Activated naive CD8-positive, alpha-beta T cell treated with anti-CD3 and anti-CD28 coated beads for 36 hours (primary cell): ENCODE data around the gene CD6. TPM values are rescaled to one million over a fixed set of nuclear protein-coding genes. Genes with fewer than 3 reads are reported as not detected.

Experiments
- DNase-seq: peaks from one replicate; pipeline ENCODE4 v3.0.0; 2021
- H3K27ac Mint-ChIP-seq: one replicate; pipeline ENCODE4 v1.8.0; 2022; ENCODE audit warnings: mild to moderate bottlenecking, moderate library complexity, mixed read lengths
- H3K27me3 Mint-ChIP-seq: one replicate; pipeline ENCODE4 v1.8.0; 2022; ENCODE audit warnings: mild to moderate bottlenecking, mixed read lengths
- H3K36me3 Mint-ChIP-seq: one replicate; pipeline ENCODE4 v1.8.0; 2021; ENCODE audit warnings: mild to moderate bottlenecking, mixed read lengths
- H3K4me1 Mint-ChIP-seq: one replicate; pipeline ENCODE4 v1.8.0; 2021; ENCODE audit warnings: mixed read lengths
- H3K4me3 Mint-ChIP-seq: one replicate; pipeline ENCODE4 v1.8.0; 2022; ENCODE audit warnings: mild to moderate bottlenecking, moderate library complexity, mixed read lengths
- H3K9me3 Mint-ChIP-seq: one replicate; pipeline ENCODE4 v1.8.0; 2022; ENCODE audit warnings: mixed read lengths
- total RNA-seq, 2 experiments: library from RNA; stranded (reverse); gene quantifications; one replicate each; pipeline ENCODE4 v1.2.3, GENCODE V29; 2021

Gene CD6
- total RNA-seq, 2 experiments from 2014 or later: 167 to 169 TPM

DNA sequence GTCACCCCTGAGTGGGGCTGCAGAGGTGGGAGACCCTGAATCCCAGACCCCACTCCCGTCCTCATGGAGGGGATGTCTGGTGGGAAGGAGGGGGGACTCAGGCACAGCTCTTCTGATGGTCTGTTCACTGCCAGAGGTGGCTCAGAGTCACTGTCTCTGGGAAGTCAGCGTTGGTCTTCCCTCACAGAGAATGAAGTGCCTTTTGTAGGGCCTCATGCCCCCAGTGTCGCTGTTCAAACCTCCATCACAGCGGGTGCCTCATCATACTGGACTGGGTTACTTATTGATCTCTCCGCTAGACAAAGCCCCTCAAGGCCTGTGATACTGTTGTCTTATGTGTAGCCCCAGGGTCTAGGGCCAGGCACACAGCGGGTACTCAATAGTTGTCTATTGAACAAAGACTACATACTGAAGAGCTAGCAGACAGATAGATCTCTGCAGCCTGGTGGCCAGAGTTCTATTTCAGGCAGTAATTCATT lies 41.3 kb downstream of the CD6 start:
- no peak overlapping the region for H3K4me3 Mint-ChIP-seq
- no peaks in the 10 kb centered on the region for H3K27me3 Mint-ChIP-seq
- H3K4me1 Mint-ChIP-seq: peaks cover 28% of the 10 kb centered on the region
- peak overlapping the region; percentile 80 for H3K27ac Mint-ChIP-seq
- DNase-seq: no peak
- peaks cover 46% of the 10 kb centered on the region for H3K36me3 Mint-ChIP-seq
- H3K9me3 Mint-ChIP-seq: no peaks in the 10 kb centered on the region

DNA sequence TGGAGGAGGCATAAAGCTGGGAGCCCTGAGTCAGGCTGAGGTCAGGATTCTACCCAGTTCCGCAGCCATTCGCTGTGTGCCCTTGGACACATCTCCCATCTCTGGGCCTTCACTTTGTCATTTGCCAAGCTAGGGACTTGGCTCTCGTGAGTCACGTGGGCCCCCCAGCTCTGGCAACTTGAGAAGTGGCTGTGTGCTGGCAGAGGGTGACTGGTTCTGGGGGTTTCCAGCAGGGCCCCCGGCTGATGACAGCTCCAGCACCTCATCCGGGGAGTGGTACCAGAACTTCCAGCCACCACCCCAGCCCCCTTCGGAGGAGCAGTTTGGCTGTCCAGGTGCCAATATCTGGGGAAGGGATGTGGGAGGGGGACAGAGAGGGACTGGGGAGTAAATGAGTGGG lies 46.6 kb downstream of the CD6 start:
- Mint-ChIP-seq H3K27ac (peak overlapping the region; percentile 72), H3K36me3 (peaks cover 54% of the 10 kb centered on the region), H3K4me1 (peaks cover 44% of the 10 kb centered on the region), H3K27me3 (no peaks in the 10 kb centered on the region), H3K9me3 (peaks cover 5% of the 10 kb centered on the region), H3K4me3 (no peak overlapping the region)
- no peak for DNase-seq

DNA sequence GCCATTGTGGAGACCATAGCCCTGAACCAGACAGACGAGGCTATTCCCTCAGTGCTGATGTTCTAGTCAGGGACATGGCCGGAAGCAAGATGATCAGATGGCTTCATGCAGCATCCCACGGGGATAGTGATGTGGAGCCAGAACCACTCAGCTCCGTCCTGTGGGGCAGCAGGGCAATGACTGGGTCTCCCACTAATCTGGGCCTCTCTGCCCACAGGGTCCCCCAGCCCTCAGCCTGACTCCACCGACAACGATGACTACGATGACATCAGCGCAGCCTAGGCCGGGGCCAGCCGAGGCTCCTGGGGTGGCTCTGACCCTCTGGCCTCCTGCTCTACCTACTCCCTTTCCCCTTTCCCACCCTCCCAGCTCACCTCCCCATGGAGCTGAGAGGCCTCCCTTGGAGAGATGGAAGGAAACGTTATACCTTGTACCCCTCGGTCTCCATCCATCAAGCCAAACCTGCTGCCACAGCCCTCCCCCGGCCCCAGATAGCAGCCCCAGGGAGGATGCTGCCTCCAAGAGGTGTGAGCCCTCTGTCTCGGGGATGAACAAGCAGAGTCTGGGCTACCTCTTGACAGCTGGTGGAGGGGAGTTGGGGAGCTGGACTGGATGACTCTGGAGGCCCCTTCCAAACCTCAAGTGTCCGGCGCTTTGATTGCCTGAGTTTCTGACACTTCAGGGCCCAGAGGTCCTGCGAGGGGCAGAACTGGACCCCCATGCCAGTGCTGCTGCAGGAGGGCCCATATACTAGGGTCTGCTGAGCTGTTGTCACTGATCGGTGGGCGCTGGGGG lies 47.8 kb downstream of the CD6 start:
- peaks cover 52% of the 10 kb centered on the region for H3K4me1 Mint-ChIP-seq

DNA sequence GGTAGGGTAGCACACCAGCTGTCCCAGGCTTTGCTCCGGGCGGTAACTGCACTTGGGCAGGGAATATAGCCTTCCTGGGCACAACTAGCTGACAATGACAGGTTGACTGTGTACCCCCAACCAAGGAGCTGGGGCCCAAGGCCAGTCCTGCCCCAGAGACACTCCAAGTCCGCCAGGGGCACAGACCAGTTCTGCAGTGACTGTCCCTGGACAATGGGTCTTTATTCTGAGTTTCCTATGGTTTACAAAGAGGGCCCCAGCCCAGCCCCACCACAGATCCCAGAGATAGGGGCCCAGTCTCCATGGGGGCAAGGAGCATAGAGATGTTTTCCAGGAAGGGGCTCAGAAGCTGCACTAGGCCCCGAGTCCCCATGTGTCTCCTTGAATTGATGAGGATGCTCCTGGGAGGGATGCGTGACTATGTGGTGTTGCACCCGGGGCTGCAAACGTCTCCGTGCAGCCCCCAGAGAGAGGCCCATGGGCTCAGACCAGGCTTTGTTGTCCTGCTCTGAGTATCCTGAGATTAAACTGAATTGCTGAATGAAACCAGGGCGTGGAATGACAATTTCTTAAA lies 48.4 kb downstream of the CD6 start:
- H3K4me1 Mint-ChIP-seq: peaks cover 55% of the 10 kb centered on the region
- H3K27me3 Mint-ChIP-seq: no peaks in the 10 kb centered on the region
- peak overlapping the region; percentile 89 for H3K27ac Mint-ChIP-seq
- H3K4me3 Mint-ChIP-seq: no peak overlapping the region
- peaks cover 5% of the 10 kb centered on the region for H3K9me3 Mint-ChIP-seq
- no peak for DNase-seq
- H3K36me3 Mint-ChIP-seq: peaks cover 53% of the 10 kb centered on the region

More for the DNA sequence above, 47.8 kb downstream of the CD6 start:
- peaks cover 51% of the 10 kb centered on the region for H3K36me3 Mint-ChIP-seq
- H3K27ac Mint-ChIP-seq: peak overlapping the region; percentile 89
- H3K27me3 Mint-ChIP-seq: no peaks in the 10 kb centered on the region
- no peak for DNase-seq
- H3K4me3 Mint-ChIP-seq: no peak overlapping the region
- peaks cover 5% of the 10 kb centered on the region for H3K9me3 Mint-ChIP-seq

DNA sequence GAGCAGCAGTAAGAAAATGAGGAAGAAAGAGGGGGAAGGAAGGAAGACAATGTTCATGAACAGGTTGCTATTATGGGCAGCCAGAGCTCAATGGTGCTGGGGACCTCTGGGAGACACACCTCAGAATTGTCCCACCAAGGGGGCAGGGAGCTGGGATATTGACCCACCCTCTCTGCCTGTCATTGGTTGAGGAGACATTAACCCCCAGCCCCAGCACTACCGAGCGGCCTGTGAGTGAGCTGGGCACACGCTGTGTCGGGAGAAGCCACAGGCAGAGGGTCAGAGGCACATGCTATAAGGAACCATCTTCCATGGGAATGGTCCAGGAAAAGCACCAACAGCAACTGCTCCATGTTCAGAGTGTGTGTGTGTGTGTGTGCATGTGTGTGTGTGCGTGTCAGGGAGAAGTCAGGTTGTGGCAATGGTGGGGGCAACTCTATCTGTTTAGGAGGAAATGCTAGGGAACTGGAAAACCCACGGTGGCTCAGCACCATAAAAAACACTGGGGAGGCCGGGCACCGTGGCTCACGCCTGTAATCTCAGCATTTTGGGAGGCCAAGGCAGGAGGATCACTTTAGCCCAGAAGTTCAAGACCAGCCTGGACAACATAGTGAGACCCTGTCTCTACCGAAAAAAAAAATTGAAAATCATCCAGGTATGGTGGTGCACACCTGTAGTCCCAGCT lies 49.2 kb downstream of the CD6 start:
- H3K36me3 Mint-ChIP-seq: peaks cover 52% of the 10 kb centered on the region
- no peaks in the 10 kb centered on the region for H3K27me3 Mint-ChIP-seq
- peaks cover 62% of the 10 kb centered on the region for H3K4me1 Mint-ChIP-seq
- peak overlapping the region; percentile 63 for H3K4me3 Mint-ChIP-seq
- no peak for DNase-seq
- peak overlapping the region; percentile 89 for H3K27ac Mint-ChIP-seq
- H3K9me3 Mint-ChIP-seq: peaks cover 5% of the 10 kb centered on the region

DNA sequence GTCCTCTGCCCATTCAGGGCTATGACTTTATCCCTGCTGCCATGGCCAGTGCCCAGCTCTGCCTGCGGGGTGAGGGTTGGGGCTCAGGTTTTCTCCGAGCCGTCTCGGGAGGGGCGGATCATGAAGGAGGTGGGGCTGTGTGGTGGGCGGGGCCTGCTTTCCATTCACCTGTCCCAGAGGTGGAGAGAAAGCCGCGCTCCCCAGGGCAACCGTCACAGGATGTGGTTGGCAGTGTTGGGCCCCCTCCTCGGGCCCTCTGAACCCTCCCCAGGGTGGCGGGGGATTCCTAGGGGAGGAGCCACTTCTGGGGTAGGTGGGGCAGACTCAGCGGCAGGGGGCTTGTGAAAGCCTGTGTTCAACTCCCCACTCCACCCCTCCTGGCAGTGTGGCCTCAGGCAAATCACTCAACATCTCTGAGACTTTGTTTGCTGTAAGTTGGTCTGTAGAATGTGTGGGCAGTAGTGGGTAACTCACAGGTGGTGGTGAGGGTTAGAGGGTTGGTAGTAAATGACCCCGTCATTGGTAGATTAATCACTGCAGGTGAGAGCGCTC lies 50.3 kb downstream of the CD6 start:
- H3K27ac Mint-ChIP-seq: peak overlapping the region; percentile 89
- H3K27me3 Mint-ChIP-seq: no peaks in the 10 kb centered on the region
- H3K9me3 Mint-ChIP-seq: peaks cover 5% of the 10 kb centered on the region
- H3K36me3 Mint-ChIP-seq: peaks cover 49% of the 10 kb centered on the region
- DNase-seq: peak; percentile 82
- H3K4me1 Mint-ChIP-seq: peaks cover 71% of the 10 kb centered on the region
- peak overlapping the region; percentile 63 for H3K4me3 Mint-ChIP-seq

DNA sequence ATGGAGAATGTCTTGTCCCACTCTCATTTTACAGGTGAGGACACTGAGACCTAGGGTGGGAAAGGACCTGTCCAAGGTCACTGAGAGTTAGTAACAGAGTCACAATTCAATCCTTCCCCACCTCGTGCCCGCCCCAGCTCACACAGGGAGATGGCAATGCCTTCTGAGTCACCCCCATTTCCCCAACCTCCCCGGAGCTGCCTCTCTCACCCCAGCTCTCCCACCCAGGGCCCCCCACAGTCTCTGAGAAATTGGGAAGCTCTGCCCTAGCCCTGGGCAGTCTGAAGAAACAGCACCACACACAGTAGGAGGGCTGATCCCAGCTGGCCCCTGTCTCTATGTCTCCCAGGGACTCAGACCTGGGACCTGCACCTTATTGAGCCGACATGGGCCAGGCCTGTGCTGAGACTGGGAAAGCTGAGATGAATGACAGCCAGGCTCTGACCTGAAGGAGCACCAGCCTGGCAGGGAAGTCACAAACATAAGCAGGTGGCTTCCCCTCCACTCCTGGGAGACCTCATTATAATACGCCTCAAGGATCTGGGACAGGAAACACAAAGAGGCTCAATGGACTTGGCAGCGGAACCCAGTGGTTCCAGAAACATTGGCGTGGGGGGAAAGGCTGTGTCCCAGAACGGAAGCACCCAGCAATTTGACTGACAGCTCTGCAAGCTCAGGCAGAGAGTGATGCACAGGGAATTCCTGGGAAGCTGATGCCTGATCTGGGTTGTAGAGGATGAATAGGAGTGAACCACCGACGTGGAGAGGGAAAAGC lies 51.0 kb downstream of the CD6 start:
- H3K9me3 Mint-ChIP-seq: peaks cover 5% of the 10 kb centered on the region
- H3K36me3 Mint-ChIP-seq: peaks cover 55% of the 10 kb centered on the region
- no peak for DNase-seq
- peak overlapping the region; percentile 89 for H3K27ac Mint-ChIP-seq
- H3K27me3 Mint-ChIP-seq: no peaks in the 10 kb centered on the region
- peak overlapping the region; percentile 63 for H3K4me3 Mint-ChIP-seq
- H3K4me1 Mint-ChIP-seq: peaks cover 76% of the 10 kb centered on the region

DNA sequence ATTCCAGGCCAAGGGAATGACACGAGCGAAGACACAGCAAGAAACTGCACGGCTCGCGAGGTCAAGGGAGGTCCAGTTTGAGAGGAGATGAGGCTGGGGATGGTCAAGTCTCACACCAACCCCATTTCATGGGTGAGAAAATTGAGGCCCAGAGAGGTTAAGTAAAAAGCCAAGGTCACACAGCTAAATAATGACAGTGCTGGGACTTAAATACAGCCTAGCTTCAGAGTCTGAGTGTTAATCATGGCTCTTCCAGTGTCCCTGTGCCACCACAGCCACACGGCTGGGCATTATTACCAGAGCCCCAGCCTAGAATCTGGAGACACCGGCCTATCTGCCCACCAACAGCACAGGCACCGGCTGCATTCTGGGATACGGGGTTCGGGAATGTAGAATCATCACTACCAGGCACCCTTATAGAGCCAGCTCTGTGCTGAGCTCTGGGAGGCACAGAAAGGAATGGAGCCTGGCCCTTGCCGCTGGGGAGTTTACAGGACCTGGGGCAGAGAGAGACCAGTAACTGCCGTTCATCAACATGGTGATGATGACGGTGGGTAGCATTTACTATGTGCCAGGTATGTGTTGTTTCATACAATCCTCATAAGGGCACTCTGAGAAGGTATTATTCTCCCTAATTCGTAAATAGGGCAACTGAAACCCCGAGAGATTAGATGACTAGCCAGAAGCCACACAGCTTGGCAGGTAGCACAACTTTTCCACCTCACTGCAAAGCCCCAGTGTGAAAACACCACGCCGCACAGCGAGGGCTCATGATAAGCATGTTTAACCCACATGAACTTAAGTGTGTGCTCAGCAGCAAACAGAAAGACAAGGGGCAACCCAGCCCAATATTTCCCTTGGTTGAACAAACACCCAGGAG lies 51.8 kb downstream of the CD6 start:
- Mint-ChIP-seq H3K27me3 (no peaks in the 10 kb centered on the region), H3K4me3 (peak overlapping the region; percentile 63), H3K4me1 (peaks cover 82% of the 10 kb centered on the region), H3K9me3 (peaks cover 5% of the 10 kb centered on the region), H3K27ac (peak overlapping the region; percentile 89), H3K36me3 (peaks cover 61% of the 10 kb centered on the region)
- DNase-seq: peak; percentile 78

DNA sequence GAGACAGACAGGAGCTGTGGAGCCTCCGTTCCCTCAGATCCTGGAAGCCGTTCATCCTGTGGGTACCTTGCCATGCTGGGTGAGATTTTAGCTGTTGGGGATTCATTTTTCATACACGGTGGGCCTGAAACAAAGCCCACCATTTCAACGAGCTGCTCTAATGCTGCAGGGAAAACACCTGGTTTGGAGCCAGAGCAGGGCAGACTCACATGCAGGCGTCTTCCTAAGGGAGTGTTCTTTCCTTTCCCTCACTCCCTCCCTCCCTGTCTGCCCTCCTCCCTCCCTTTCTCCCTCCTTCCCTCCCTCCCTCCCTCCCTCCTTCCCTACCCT lies 52.5 kb downstream of the CD6 start:
- peak overlapping the region; percentile 57 for H3K4me3 Mint-ChIP-seq
- H3K27ac Mint-ChIP-seq: peak overlapping the region; percentile 89
- H3K4me1 Mint-ChIP-seq: peaks cover 82% of the 10 kb centered on the region
- H3K27me3 Mint-ChIP-seq: no peaks in the 10 kb centered on the region
- peaks cover 62% of the 10 kb centered on the region for H3K36me3 Mint-ChIP-seq
- peaks cover 5% of the 10 kb centered on the region for H3K9me3 Mint-ChIP-seq
- no peak for DNase-seq

DNA sequence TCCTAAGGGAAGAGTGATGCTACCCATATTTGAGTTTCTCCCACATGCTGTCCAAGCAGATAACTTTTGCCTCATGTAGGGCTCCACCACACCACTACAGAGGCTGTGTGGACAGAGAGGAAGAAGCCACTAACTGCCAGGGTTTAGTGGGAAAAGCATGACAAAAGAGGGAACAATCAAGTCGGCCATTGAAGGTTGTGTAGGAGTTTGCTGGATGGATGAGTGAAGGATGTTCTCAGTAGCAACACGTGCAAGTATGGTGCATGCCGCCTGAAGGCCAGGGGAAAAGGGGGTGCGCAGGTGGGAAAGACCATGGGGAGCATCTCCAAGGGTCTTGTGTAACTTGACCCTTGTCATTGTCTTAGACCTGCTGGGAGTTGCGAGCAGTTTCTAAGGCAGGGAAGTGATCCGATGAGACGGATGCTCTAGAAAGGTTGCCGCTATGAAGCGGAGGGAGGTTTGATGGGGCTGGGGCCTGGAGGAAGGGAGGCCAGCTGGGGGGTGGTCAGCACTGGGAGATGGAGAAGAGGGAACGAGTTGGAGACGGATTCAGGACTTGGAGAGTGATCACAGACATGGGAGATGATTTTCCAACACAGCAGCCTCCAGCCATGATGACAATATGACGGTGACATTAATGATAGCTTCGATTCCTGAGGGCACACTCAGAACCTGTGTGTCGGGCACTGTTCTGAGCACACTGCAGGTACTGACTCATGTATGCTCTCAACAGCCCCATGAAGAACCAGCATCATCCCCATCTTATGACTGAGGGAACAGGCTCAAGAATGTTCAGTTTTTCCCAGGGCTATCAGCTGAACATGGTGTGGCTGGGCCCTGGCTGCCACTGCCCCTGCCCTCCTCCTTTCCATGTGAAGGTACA lies 53.7 kb downstream of the CD6 start:
- no peak for DNase-seq
- no peaks in the 10 kb centered on the region for H3K27me3 Mint-ChIP-seq
- peak overlapping the region; percentile 93 for H3K27ac Mint-ChIP-seq
- peak overlapping the region; percentile 83 for H3K4me3 Mint-ChIP-seq
- H3K9me3 Mint-ChIP-seq: peaks cover 5% of the 10 kb centered on the region
- peaks cover 84% of the 10 kb centered on the region for H3K4me1 Mint-ChIP-seq
- H3K36me3 Mint-ChIP-seq: peaks cover 65% of the 10 kb centered on the region

DNA sequence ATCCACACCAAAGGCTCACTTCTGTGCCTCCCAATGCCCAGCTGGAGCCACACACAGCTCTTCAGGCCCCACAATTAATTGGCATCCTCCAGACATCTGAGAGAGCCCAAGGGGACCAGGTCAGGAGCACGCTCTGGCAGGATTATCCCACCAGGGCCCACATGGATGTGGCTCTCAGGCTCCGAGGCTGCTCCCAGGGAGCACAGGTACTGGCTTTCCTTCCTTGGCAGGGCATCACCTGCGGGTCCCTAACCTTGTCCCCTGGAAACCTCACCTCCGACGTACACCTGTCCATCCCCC lies 54.3 kb downstream of the CD6 start:
- Mint-ChIP-seq H3K27ac (peak overlapping the region; percentile 93), H3K4me3 (peak overlapping the region; percentile 83), H3K4me1 (peaks cover 79% of the 10 kb centered on the region), H3K27me3 (no peaks in the 10 kb centered on the region), H3K36me3 (peaks cover 64% of the 10 kb centered on the region), H3K9me3 (peaks cover 4% of the 10 kb centered on the region)
- DNase-seq: no peak

DNA sequence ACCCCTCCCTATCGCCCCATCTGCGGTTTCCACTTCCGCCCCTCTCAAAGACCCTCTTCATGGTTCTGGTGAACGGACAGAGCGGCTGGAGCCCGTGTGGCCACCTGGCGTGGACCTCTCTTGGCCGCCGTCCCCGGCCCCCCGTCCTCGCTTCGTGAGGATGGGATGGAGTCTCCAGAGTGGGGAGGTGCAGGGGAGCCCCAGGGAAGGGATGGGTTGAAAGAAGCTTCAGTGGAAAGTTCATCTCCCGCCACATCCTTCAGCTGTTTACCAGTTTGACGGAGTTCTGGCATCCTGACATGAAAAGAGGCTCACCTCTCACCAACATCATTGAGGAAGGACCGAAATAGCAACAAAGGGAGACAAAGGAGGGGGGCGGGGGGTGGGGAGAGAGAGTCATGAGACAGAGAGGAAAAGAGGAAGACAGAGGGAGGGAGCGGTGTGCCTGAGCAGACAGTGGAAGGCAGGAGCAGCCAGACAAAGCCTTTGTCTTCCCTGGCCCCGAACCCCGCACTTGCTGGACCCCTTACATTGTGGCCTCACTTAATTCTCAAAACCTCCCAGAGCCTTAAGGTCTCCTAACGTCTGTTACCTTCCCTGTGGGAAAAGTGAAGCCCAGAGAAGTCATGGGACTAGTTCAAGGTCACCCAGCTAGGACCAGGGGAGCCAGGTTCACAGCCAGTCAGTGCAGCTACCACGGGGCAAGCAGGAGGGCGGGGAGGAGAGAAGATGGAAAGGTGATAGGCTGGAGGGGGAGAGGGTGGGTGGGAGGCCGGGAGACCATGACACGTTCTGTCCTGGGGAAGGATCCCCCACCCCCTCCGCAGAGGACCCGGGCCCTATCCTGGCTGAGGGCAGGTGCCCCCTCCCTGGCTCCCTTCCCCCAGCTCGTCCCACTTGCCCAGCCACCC lies 54.9 kb downstream of the CD6 start:
- H3K36me3 Mint-ChIP-seq: peaks cover 64% of the 10 kb centered on the region
- no peaks in the 10 kb centered on the region for H3K9me3 Mint-ChIP-seq
- peaks cover 77% of the 10 kb centered on the region for H3K4me1 Mint-ChIP-seq
- peak overlapping the region; percentile 93 for H3K27ac Mint-ChIP-seq
- peak overlapping the region; percentile 83 for H3K4me3 Mint-ChIP-seq
- DNase-seq: peak; percentile 54
- no peaks in the 10 kb centered on the region for H3K27me3 Mint-ChIP-seq
